CD14-positive monocyte (primary cell): ENCODE measurements around the gene TNS2. TPM values are rescaled to one million over a fixed set of nuclear protein-coding genes. Genes with fewer than 3 reads are reported as not detected.
A peak's percentile ranks its signal among the peaks of the same experiment; 100 is the strongest.

Experiments used
- DNase-seq, 3 donors: peaks; one replicate each; pipeline ENCODE4 v3.0.0-alpha.2; 2011 to 2022
- H2AFZ ChIP-seq: 2 replicates; pipeline ENCODE4 v1.6.0; 2012; ENCODE audit warnings: mild to moderate bottlenecking, low read depth, low read length, inconsistent platforms; ENCODE audit not compliant: insufficient read depth, poor library complexity, severe bottlenecking
- H3K27ac ChIP-seq, 2 donors: 1 replicate in 1 of 2; 2 replicates in 1 of 2; pipeline ENCODE4 v1.5.1; 2012 to 2013; ENCODE audit warnings: low read length in 2 of 2, control low read depth in 1 of 2, inconsistent platforms in 1 of 2, low read depth in 1 of 2, mild to moderate bottlenecking in 1 of 2
- H3K27me3 ChIP-seq, 2 donors: one replicate each; pipeline versions ENCODE4 v1.6.0 to v1.6.1; 2011 to 2013; ENCODE audit warnings: low read length in 2 of 2; ENCODE audit not compliant: control insufficient read depth in 2 of 2, insufficient read depth in 2 of 2
- H3K36me3 ChIP-seq, 2 donors: replicated peaks in 1 of 2; 1 replicate in 1 of 2; 2 replicates in 1 of 2; pipeline versions ENCODE4 v1.5.1 to v1.6.1; 2012 to 2013; ENCODE audit warnings: low read length in 2 of 2, control low read depth in 1 of 2, inconsistent platforms in 1 of 2, mild to moderate bottlenecking in 1 of 2; ENCODE audit not compliant: insufficient read depth in 2 of 2, control insufficient read depth in 1 of 2
- H3K4me1 ChIP-seq, 2 donors: 1 replicate in 1 of 2; 2 replicates in 1 of 2; pipeline versions ENCODE4 v1.5.1 to v1.6.1; 2012 to 2013; ENCODE audit warnings: low read length in 2 of 2, control low read depth in 1 of 2, inconsistent platforms in 1 of 2, mild to moderate bottlenecking in 1 of 2, moderate library complexity in 1 of 2; ENCODE audit not compliant: insufficient read depth in 2 of 2, control insufficient read depth in 1 of 2
- H3K4me2 ChIP-seq: replicated peaks from 2 replicates; pipeline ENCODE3; 2012; ENCODE audit warnings: low read length, moderate library complexity, mild to moderate bottlenecking; ENCODE audit not compliant: poor library complexity, severe bottlenecking; ENCODE audit errors: extremely low read depth
- H3K4me3 ChIP-seq, 3 experiments: fragments of 200-600 bp in 1 of 3; sonication (generic) in 1 of 3; replicated peaks in 1 of 3; 1 replicate in 2 of 3; 2 replicates in 1 of 3; pipeline ENCODE4 v1.5.1; 2011 to 2013; ENCODE audit warnings: low read length in 3 of 3, mild to moderate bottlenecking in 3 of 3, control low read depth in 2 of 3, low read depth in 2 of 3, inconsistent platforms in 1 of 3, moderate library complexity in 1 of 3
- H3K79me2 ChIP-seq: 2 replicates; pipeline ENCODE4 v1.6.0; 2012; ENCODE audit warnings: mild to moderate bottlenecking, control low read depth, inconsistent platforms, low read length, moderate library complexity; ENCODE audit not compliant: insufficient read depth
- H3K9ac ChIP-seq: 2 replicates; pipeline ENCODE4 v1.6.0; 2017; ENCODE audit warnings: low read length, mild to moderate bottlenecking; ENCODE audit not compliant: insufficient read depth, poor library complexity, severe bottlenecking
- H3K9me3 ChIP-seq, 2 donors: replicated peaks in 1 of 2; 1 replicate in 1 of 2; 2 replicates in 1 of 2; pipeline versions ENCODE4 v1.5.1 to v1.6.1; 2012 to 2013; ENCODE audit warnings: low read length in 2 of 2, control low read depth in 1 of 2; ENCODE audit not compliant: control insufficient read depth in 1 of 2, insufficient read depth in 1 of 2
- H4K20me1 ChIP-seq: 2 replicates; pipeline ENCODE4 v1.6.0; 2012; ENCODE audit warnings: mild to moderate bottlenecking, low read length, control low read depth, moderate library complexity; ENCODE audit not compliant: insufficient read depth
- H3K27ac Mint-ChIP-seq, 7 donors: one replicate each; pipeline ENCODE4 v1.8.0; 2020; ENCODE audit warnings: mild to moderate bottlenecking in 7 of 7, mixed read lengths in 7 of 7, moderate library complexity in 6 of 7, inconsistent platforms in 2 of 7
- H3K27me3 Mint-ChIP-seq, 3 donors: one replicate each; pipeline ENCODE4 v1.8.0; 2021 to 2022; ENCODE audit warnings: low read depth in 3 of 3, mild to moderate bottlenecking in 3 of 3, mixed read lengths in 3 of 3, moderate library complexity in 3 of 3, inconsistent platforms in 1 of 3
- H3K36me3 Mint-ChIP-seq, 2 donors: one replicate each; pipeline ENCODE4 v1.8.0; 2020; ENCODE audit warnings: mixed read lengths in 2 of 2, inconsistent platforms in 1 of 2, mild to moderate bottlenecking in 1 of 2
- H3K4me1 Mint-ChIP-seq: one replicate; pipeline ENCODE4 v1.8.0; 2020; ENCODE audit warnings: mild to moderate bottlenecking, mixed read lengths
- H3K4me3 Mint-ChIP-seq, 2 donors: one replicate each; pipeline ENCODE4 v1.8.0; 2020; ENCODE audit warnings: mild to moderate bottlenecking in 2 of 2, mixed read lengths in 2 of 2, moderate library complexity in 1 of 2
- H3K9me3 Mint-ChIP-seq, 7 donors: one replicate each; pipeline ENCODE4 v1.8.0; 2020 to 2022; ENCODE audit warnings: mixed read lengths in 7 of 7, mild to moderate bottlenecking in 6 of 7, moderate library complexity in 6 of 7, inconsistent platforms in 2 of 7
- WGBS: methylation state at CpG from one replicate; pipeline ENCODE4 v1.1.5; 2013; ENCODE audit warnings: missing lambda C conversion rate; ENCODE audit not compliant: insufficient coverage; 5-methylcytosine and 5-hydroxymethylcytosine counted together
- intact Hi-C, 2 donors: fragments of 100-400 bp; cut with micrococcal nuclease; formaldehyde crosslinking; loops; one replicate each; pipeline versions ENCODE4 v1.15.0 to v1.15.1; 2023
- polyA plus RNA-seq, 3 donors: library from polyadenylated mRNA; depleted of rRNA in 1 of 3; unstranded in 2 of 3; stranded (reverse) in 1 of 3; fragments of 300-500 nt in 2 of 3; fragments of >200 nt in 1 of 3; fragmentation: Illumina TruSeq in 2 of 3; gene quantifications; 1 replicate in 2 of 3; 2 replicates in 1 of 3; pipeline ENCODE4 v1.2.3, GENCODE V29; 2012 to 2021
- TF ChIP-seq, protein P1 (sequence below): fragments of 200-600 bp; IDR thresholded peaks from one replicate; pipeline ENCODE4 v1.8.0; 2022; ENCODE audit warnings: antibody characterized with exemption, mild to moderate bottlenecking

The TNS2 gene
- polyA plus RNA-seq, 3 donors: 0.05 to 0.43 (median 0.36) TPM

DNA sequence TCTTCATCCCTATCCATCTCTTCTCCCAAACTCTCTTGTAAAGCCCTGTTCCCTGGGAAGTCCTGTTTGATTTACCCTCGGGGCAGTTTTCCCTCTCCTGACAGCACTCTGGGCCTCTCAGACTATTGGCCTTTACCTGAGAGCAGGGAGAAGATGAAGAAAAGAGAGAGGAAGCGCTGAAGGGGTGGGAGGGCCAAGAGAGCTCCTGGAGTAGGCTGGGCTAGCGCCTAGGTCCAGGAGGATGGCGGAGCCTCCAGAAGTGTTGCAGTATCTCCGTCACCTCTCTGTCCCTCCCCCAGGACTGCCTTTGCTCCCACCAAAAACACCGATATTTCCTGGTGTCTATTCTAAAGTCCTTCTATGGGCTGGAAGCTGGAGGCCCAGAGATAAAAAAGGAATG lies 41.9 kb downstream of the TNS2 start:
- 80% methylated on average over 2 of the region's 6 CpGs for WGBS
- H3K36me3 Mint-ChIP-seq: peaks cover 0 to under 1% of the 10 kb centered on the region in 2 donors

DNA sequence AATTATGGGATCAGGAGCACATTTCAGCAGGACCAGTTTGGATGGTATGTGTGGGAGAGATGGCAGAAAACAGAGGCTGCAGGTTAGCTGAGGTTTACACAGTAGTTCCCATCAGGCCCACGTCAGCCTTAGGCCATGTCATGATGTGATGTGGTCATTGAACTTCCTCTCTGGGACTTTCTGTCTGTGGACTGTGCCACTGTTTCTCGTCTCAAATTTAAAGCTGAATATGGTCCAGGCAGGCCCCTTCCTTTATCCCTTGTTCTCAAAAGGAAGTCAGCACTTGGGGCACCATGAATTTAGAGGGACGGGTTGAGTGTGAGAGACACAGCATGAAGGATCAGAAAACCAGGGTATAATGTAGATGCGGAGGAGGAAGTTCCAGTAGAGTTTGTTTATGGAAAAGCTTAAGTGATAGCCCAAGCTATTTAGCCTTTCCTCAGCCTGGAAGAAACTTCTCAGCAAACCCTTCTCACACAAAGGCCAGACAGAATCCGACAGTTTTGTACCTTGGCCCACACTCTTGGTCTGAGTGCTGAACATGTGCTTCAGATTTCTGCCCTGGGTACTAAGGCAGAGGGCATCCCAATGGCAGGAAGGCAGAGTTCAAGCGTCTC lies 44.0 kb downstream of the TNS2 start:
- peak overlapping the region in 1 of 3 experiments; percentile 27 for H3K4me3 ChIP-seq
- H3K36me3 ChIP-seq: no peaks in the 10 kb centered on the region
- H4K20me1 ChIP-seq: no peaks in the 10 kb centered on the region
- H3K36me3 Mint-ChIP-seq: peaks cover 0 to 12% of the 10 kb centered on the region in 2 donors
- peaks cover 0 to 6% (median 0%) of the 10 kb centered on the region in 7 donors for H3K9me3 Mint-ChIP-seq
- peaks cover 14 to 22% of the 10 kb centered on the region in 2 donors for H3K27me3 ChIP-seq
- DNase-seq: peak; percentile 64 to 84 (median 80)
- H3K9me3 ChIP-seq: no peaks in the 10 kb centered on the region
- WGBS: 45% methylated on average over 4 of the region's 6 CpGs
- peaks cover 43 to 44% of the 10 kb centered on the region in 2 donors for H3K4me1 ChIP-seq
- H3K27ac ChIP-seq: peak overlapping the region; percentile 49 to 85
- H3K27ac Mint-ChIP-seq: peak overlapping the region; percentile 79 to 95 (median 92)
- peaks cover 23 to 31% (median 28%) of the 10 kb centered on the region in 3 donors for H3K27me3 Mint-ChIP-seq
- H3K4me2 ChIP-seq: peak overlapping the region; percentile 60
- peaks cover 36% of the 10 kb centered on the region for H3K4me1 Mint-ChIP-seq
- H2AFZ ChIP-seq: peak overlapping the region; percentile 78
- TF ChIP-seq, protein P1, sequence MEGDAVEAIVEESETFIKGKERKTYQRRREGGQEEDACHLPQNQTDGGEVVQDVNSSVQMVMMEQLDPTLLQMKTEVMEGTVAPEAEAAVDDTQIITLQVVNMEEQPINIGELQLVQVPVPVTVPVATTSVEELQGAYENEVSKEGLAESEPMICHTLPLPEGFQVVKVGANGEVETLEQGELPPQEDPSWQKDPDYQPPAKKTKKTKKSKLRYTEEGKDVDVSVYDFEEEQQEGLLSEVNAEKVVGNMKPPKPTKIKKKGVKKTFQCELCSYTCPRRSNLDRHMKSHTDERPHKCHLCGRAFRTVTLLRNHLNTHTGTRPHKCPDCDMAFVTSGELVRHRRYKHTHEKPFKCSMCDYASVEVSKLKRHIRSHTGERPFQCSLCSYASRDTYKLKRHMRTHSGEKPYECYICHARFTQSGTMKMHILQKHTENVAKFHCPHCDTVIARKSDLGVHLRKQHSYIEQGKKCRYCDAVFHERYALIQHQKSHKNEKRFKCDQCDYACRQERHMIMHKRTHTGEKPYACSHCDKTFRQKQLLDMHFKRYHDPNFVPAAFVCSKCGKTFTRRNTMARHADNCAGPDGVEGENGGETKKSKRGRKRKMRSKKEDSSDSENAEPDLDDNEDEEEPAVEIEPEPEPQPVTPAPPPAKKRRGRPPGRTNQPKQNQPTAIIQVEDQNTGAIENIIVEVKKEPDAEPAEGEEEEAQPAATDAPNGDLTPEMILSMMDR: no peak
- no peak overlapping the region for H3K9ac ChIP-seq
- peak overlapping the region; percentile 47 to 82 for H3K4me3 Mint-ChIP-seq
- no peaks in the 10 kb centered on the region for H3K79me2 ChIP-seq
- intact Hi-C loops: loop anchor here in 1 of 2 donors (10.0 kb wide), 1 partner anchor 49 kb away; no protein-coding TSS in a partner anchor

More for the DNA sequence above, 41.9 kb downstream of the TNS2 start:
- Histone ChIP-seq H4K20me1 (no peaks in the 10 kb centered on the region), H3K27ac (no peak overlapping the region), H3K9ac (no peak overlapping the region), H3K4me1 (peaks cover 23 to 24% of the 10 kb centered on the region in 2 donors), H3K4me2 (no peak overlapping the region), H3K79me2 (no peaks in the 10 kb centered on the region), H3K27me3 (peaks cover 1 to 4% of the 10 kb centered on the region in 2 donors), H2AFZ (no peak overlapping the region), H3K9me3 (no peaks in the 10 kb centered on the region), H3K36me3 (no peaks in the 10 kb centered on the region), H3K4me3 (no peak overlapping the region)
- intact Hi-C loops: loop anchor here in 1 of 2 donors (10.0 kb wide), 1 partner anchor 47 kb away; no protein-coding TSS in a partner anchor
- DNase-seq: no peak
- H3K9me3 Mint-ChIP-seq: peaks cover 0 to 6% (median 0%) of the 10 kb centered on the region in 7 donors
- H3K4me1 Mint-ChIP-seq: peaks cover 21% of the 10 kb centered on the region
- peak overlapping the region in 2 of 7 donors; percentile 21 to 69 for H3K27ac Mint-ChIP-seq
- H3K4me3 Mint-ChIP-seq: peak overlapping the region in 1 of 2 donors; percentile 25
- TF ChIP-seq, protein P1: no peak
- peaks cover 12 to 16% (median 12%) of the 10 kb centered on the region in 3 donors for H3K27me3 Mint-ChIP-seq
